ENCODE measurements around the gene PTPN4. TPM values are rescaled to one million over a fixed set of nuclear protein-coding genes. Genes with fewer than 3 reads are reported as not detected.

Gene PTPN4
- total and polyA plus RNA-seq, 2 of the 8 experiments (the other 6 are each of a cell fraction or from before 2014, with no cell fraction given) = 28.5 to 105 TPM

GRCh38 chr2:119766944-119767343 is 7.2 kb downstream of the PTPN4 start (continued):
- TF ChIP-seq SAP30 (IDR thresholded peaks at IDR 0.05; ENCODE audit: insufficient read depth, insufficient replicate concordance, low read length) (no peak), BRCA1 (IDR thresholded peaks at IDR 0.05; ENCODE audit: low read depth, low read length) (no peak)

Data from H1 (cell line).